ENCODE data around the gene FOXE3.

Gene FOXE3

GRCh38 chr1:47393141-47393540, 22.9 kb upstream of the FOXE3 start:
- DNase-seq (ENCODE audit: low read depth) = no peak
- no peak for TF ChIP-seq CTCF (conservative IDR thresholded peaks at IDR 0.05; ENCODE audit: low read depth, low read length)
- H3K4me3 ChIP-seq (ENCODE audit: low read depth, low read length) = no peak overlapping the region

- H3K4me3 ChIP-seq (ENCODE audit: low read depth, low read length) = no peak overlapping the region
- no peak for TF ChIP-seq CTCF (conservative IDR thresholded peaks at IDR 0.05; ENCODE audit: low read depth, low read length)
- no peak for DNase-seq (ENCODE audit: low read depth)
Observed at GRCh38 chr1:47395433-47395832, 20.7 kb upstream of the FOXE3 start.

- no peak for DNase-seq (ENCODE audit: low read depth)
Observed at GRCh38 chr1:47396671-47397196, 19.4 kb upstream of the FOXE3 start.

GRCh38 chr1:47399138-47399845, 16.8 kb upstream of the FOXE3 start:
- no peak for DNase-seq (ENCODE audit: low read depth)
- TF ChIP-seq CTCF (conservative IDR thresholded peaks at IDR 0.05; ENCODE audit: low read depth, low read length) = no peak
- no peak overlapping the region for H3K4me3 ChIP-seq (ENCODE audit: low read depth, low read length)

More at GRCh38 chr1:47396671-47397196, 19.4 kb upstream of the FOXE3 start:
- no peak overlapping the region for H3K4me3 ChIP-seq (ENCODE audit: low read depth, low read length)
- TF ChIP-seq CTCF (conservative IDR thresholded peaks at IDR 0.05; ENCODE audit: low read depth, low read length) = no peak

- no peak for TF ChIP-seq CTCF (conservative IDR thresholded peaks at IDR 0.05; ENCODE audit: low read depth, low read length)
- H3K4me3 ChIP-seq (ENCODE audit: low read depth, low read length) = no peak overlapping the region
Observed at GRCh38 chr1:47399846-47400155, 16.3 kb upstream of the FOXE3 start.

GRCh38 chr1:47401761-47402160, 14.3 kb upstream of the FOXE3 start:
- H3K4me3 ChIP-seq (ENCODE audit: low read depth, low read length) = no peak overlapping the region
- DNase-seq (ENCODE audit: low read depth) = no peak
- TF ChIP-seq CTCF (conservative IDR thresholded peaks at IDR 0.05; ENCODE audit: low read depth, low read length) = no peak

More at GRCh38 chr1:47399846-47400155, 16.3 kb upstream of the FOXE3 start:
- DNase-seq (ENCODE audit: low read depth) = no peak

GRCh38 chr1:47402591-47402990, 13.5 kb upstream of the FOXE3 start:
- H3K4me3 ChIP-seq (ENCODE audit: low read depth, low read length) = no peak overlapping the region
- TF ChIP-seq CTCF (conservative IDR thresholded peaks at IDR 0.05; ENCODE audit: low read depth, low read length) = no peak
- DNase-seq (ENCODE audit: low read depth) = no peak

Data from choroid plexus epithelial cell (primary cell).